Measurements from ENCODE around the gene ZNF212.

ZNF212 gene

GRCh38 chr7:149291781-149292461, 52.5 kb downstream of the ZNF212 start:
- no peak overlapping the region for H3K27ac ChIP-seq (ENCODE audit: low read length)
- no peaks in the 10 kb centered on the region for H3K9me3 ChIP-seq (ENCODE audit: insufficient read depth, low read length)
- H4K20me1 ChIP-seq (ENCODE audit: insufficient read depth, low read length) = no peaks in the 10 kb centered on the region
- no peaks in the 10 kb centered on the region for H3K4me1 ChIP-seq (ENCODE audit: low read length)
- no peak overlapping the region for H2AFZ ChIP-seq (ENCODE audit: low read depth, low read length)
- no peaks in the 10 kb centered on the region for H3K79me2 ChIP-seq (ENCODE audit: low read length)
- peaks cover 47% of the 10 kb centered on the region for H3K36me3 ChIP-seq (replicated peaks; ENCODE audit: low read depth, low read length)
- no peak overlapping the region for H3K9ac ChIP-seq (ENCODE audit: low read length)
- no peak overlapping the region for H3K4me3 ChIP-seq (ENCODE audit: low read length)
- no peaks in the 10 kb centered on the region for H3K27me3 ChIP-seq (ENCODE audit: low read depth, low read length)
- no peak for TF ChIP-seq CTCF (IDR thresholded peaks at IDR 0.05; ENCODE audit: low read depth, low read length)
- no peak for TF ChIP-seq EZH2phosphoT487 (IDR thresholded peaks at IDR 0.05; ENCODE audit: low read depth)
- no peak overlapping the region for H3K4me2 ChIP-seq (ENCODE audit: low read length)

- H3K79me2 ChIP-seq (ENCODE audit: low read length) = no peaks in the 10 kb centered on the region
- TF ChIP-seq EZH2phosphoT487 (IDR thresholded peaks at IDR 0.05; ENCODE audit: low read depth) (no peak), CTCF (IDR thresholded peaks at IDR 0.05; ENCODE audit: low read depth, low read length) (no peak)
- no peaks in the 10 kb centered on the region for H3K4me1 ChIP-seq (ENCODE audit: low read length)
- H4K20me1 ChIP-seq (ENCODE audit: insufficient read depth, low read length) = no peaks in the 10 kb centered on the region
- no peaks in the 10 kb centered on the region for H3K27me3 ChIP-seq (ENCODE audit: low read depth, low read length)
- H2AFZ ChIP-seq (ENCODE audit: low read depth, low read length) = no peak overlapping the region
- H3K27ac ChIP-seq (ENCODE audit: low read length) = no peak overlapping the region
- H3K9me3 ChIP-seq (ENCODE audit: insufficient read depth, low read length) = no peaks in the 10 kb centered on the region
- H3K36me3 ChIP-seq (replicated peaks; ENCODE audit: low read depth, low read length) = peaks cover 50% of the 10 kb centered on the region
- no peak overlapping the region for H3K4me3 ChIP-seq (ENCODE audit: low read length)
- no peak overlapping the region for H3K4me2 ChIP-seq (ENCODE audit: low read length)
- H3K9ac ChIP-seq (ENCODE audit: low read length) = no peak overlapping the region
Measured at GRCh38 chr7:149292462-149292823, 53.0 kb downstream of the ZNF212 start.

GRCh38 chr7:149293338-149293737, 53.9 kb downstream of the ZNF212 start:
- TF ChIP-seq CTCF (IDR thresholded peaks at IDR 0.05; ENCODE audit: low read depth, low read length) (no peak), EZH2phosphoT487 (IDR thresholded peaks at IDR 0.05; ENCODE audit: low read depth) (no peak)

GRCh38 chr7:149293946-149294633, 54.6 kb downstream of the ZNF212 start:
- H3K27me3 ChIP-seq (ENCODE audit: low read depth, low read length) = no peaks in the 10 kb centered on the region
- H4K20me1 ChIP-seq (ENCODE audit: insufficient read depth, low read length) = no peaks in the 10 kb centered on the region
- no peaks in the 10 kb centered on the region for H3K79me2 ChIP-seq (ENCODE audit: low read length)
- TF ChIP-seq EZH2phosphoT487 (IDR thresholded peaks at IDR 0.05; ENCODE audit: low read depth) (no peak), CTCF (IDR thresholded peaks at IDR 0.05; ENCODE audit: low read depth, low read length) (no peak)
- H3K36me3 ChIP-seq (replicated peaks; ENCODE audit: low read depth, low read length) = peaks cover 47% of the 10 kb centered on the region
- no peak overlapping the region for H3K4me2 ChIP-seq (ENCODE audit: low read length)
- H2AFZ ChIP-seq (ENCODE audit: low read depth, low read length) = no peak overlapping the region
- no peaks in the 10 kb centered on the region for H3K4me1 ChIP-seq (ENCODE audit: low read length)
- H3K9me3 ChIP-seq (ENCODE audit: insufficient read depth, low read length) = no peaks in the 10 kb centered on the region
- H3K9ac ChIP-seq (ENCODE audit: low read length) = no peak overlapping the region
- no peak overlapping the region for H3K27ac ChIP-seq (ENCODE audit: low read length)
- H3K4me3 ChIP-seq (ENCODE audit: low read length) = no peak overlapping the region

More at GRCh38 chr7:149293338-149293737, 53.9 kb downstream of the ZNF212 start:
- Histone ChIP-seq H3K4me2 (ENCODE audit: low read length) (no peak overlapping the region), H3K27ac (ENCODE audit: low read length) (no peak overlapping the region), H3K4me1 (ENCODE audit: low read length) (no peaks in the 10 kb centered on the region), H2AFZ (ENCODE audit: low read depth, low read length) (no peak overlapping the region), H4K20me1 (ENCODE audit: insufficient read depth, low read length) (no peaks in the 10 kb centered on the region), H3K36me3 (replicated peaks; ENCODE audit: low read depth, low read length) (peaks cover 46% of the 10 kb centered on the region), H3K4me3 (ENCODE audit: low read length) (no peak overlapping the region), H3K9me3 (ENCODE audit: insufficient read depth, low read length) (no peaks in the 10 kb centered on the region), H3K79me2 (ENCODE audit: low read length) (no peaks in the 10 kb centered on the region), H3K9ac (ENCODE audit: low read length) (no peak overlapping the region), H3K27me3 (ENCODE audit: low read depth, low read length) (no peaks in the 10 kb centered on the region)
